Vagina (tissue), 2 donors: ENCODE results near the gene POLR3GL. TPM values are rescaled to one million over a fixed set of nuclear protein-coding genes. Genes with fewer than 3 reads are reported as not detected.

Experiments used
- DNase-seq, 2 donors: peaks; one replicate each; pipeline ENCODE4 v3.0.0-alpha.2; 2017; ENCODE audit errors: extremely low spot score in 2 of 2
- H3K27ac ChIP-seq: fragments of 200-600 bp; sonication (generic); one replicate; pipeline ENCODE4 v1.5.1; 2019
- H3K27me3 ChIP-seq: fragments of 200-600 bp; sonication (generic); one replicate; pipeline ENCODE4 v1.5.1; 2019
- H3K36me3 ChIP-seq, 2 donors: fragments of 200-600 bp; sonication (generic); one replicate each; pipeline ENCODE4 v1.5.1; 2017 to 2019
- H3K4me1 ChIP-seq: fragments of 200-600 bp; sonication (generic); one replicate; pipeline ENCODE4 v1.5.1; 2019
- H3K4me3 ChIP-seq, 2 donors: fragments of 200-600 bp; sonication (generic); 1 replicate in 1 of 2; 2 replicates in 1 of 2; pipeline ENCODE4 v1.5.1; 2016 to 2019
- H3K9me3 ChIP-seq: fragments of 200-600 bp; sonication (generic); one replicate; pipeline ENCODE4 v1.5.1; 2019
- CTCF ChIP-seq, 3 experiments: fragments of 450-650 bp in 2 of 3; fragments of 200-600 bp in 1 of 3; sonication (generic) in 1 of 3; IDR thresholded peaks; one replicate each; pipeline ENCODE4 v1.5.1; 2017 to 2019; ENCODE audit warnings: antibody characterized with exemption in 3 of 3, mild to moderate bottlenecking in 2 of 3, moderate library complexity in 2 of 3
- POLR2A ChIP-seq, 2 donors: fragments of 450-650 bp; IDR thresholded peaks; one replicate each; pipeline ENCODE4 v1.6.1; 2017; ENCODE audit warnings: antibody characterized with exemption in 2 of 2, mild to moderate bottlenecking in 2 of 2, moderate library complexity in 2 of 2
- POLR2AphosphoS5 ChIP-seq, 2 donors: sonication (generic); formaldehyde crosslinking; IDR thresholded peaks; one replicate each; pipeline ENCODE4 v1.9.0; 2017; ENCODE audit warnings: antibody characterized with exemption in 2 of 2, mild to moderate bottlenecking in 2 of 2, low read depth in 1 of 2; ENCODE audit not compliant: insufficient read depth in 1 of 2
- intact Hi-C: fragments of 100-400 bp; cut with DNase I; formaldehyde crosslinking; loops from one replicate; pipeline ENCODE4 v1.15.1; 2023
- total RNA-seq: library from RNA; depleted of rRNA; stranded (reverse); fragments of >200 nt; gene quantifications from one replicate; pipeline ENCODE4 v1.2.3, GENCODE V29; 2016

The POLR3GL gene
- total RNA-seq, 1 donor from 2014 or later = 15.0 TPM

- Histone ChIP-seq H3K27me3 (no peaks in the 10 kb centered on the region), H3K9me3 (no peaks in the 10 kb centered on the region), H3K4me1 (peaks cover 63% of the 10 kb centered on the region), H3K36me3 (no peaks in the 10 kb centered on the region), H3K4me3 (peak overlapping the region; percentile 66 to 98), H3K27ac (peak overlapping the region; percentile 95)
- DNase-seq = no peak
- no peak for TF ChIP-seq CTCF (IDR thresholded peaks at IDR 0.05)
- no peak for TF ChIP-seq POLR2A (IDR thresholded peaks at IDR 0.05)
- intact Hi-C loops = no loop called here
These were observed 7.6 kb upstream of the POLR3GL start for GRCh38 chr1:145956781-145957442.

- Histone ChIP-seq H3K4me1 (peaks cover 71% of the 10 kb centered on the region), H3K27ac (peak within 1 kb of the TSS; percentile 95), H3K9me3 (no peaks in the 10 kb centered on the region), H3K4me3 (peak within 1 kb of the TSS; percentile 66 to 98), H3K27me3 (no peaks in the 10 kb centered on the region), H3K36me3 (no peaks in the 10 kb centered on the region)
- DNase-seq = peak in 1 of 2 donors; percentile 97
- TF ChIP-seq POLR2A (IDR thresholded peaks at IDR 0.05) (peak in 1 of 2 donors; percentile 87), CTCF (IDR thresholded peaks at IDR 0.05) (no peak), POLR2AphosphoS5 (IDR thresholded peaks at IDR 0.05; ENCODE audit: insufficient read depth in 1 of 2, low read depth in 1 of 2) (peak; percentile 92 to 98)
- intact Hi-C loops = no loop called here
These were observed 6.8 kb upstream of the POLR3GL start, which contains the start of gene LIX1L for GRCh38 chr1:145957443-145958319. Gene LIX1L (minus strand): TSS chr1:145958017. CDS start chr1:145957927, 90 bp downstream.

GRCh38 chr1:145958734-145959133 lies 5.8 kb upstream of the POLR3GL start:
- no peaks in the 10 kb centered on the region for H3K36me3 ChIP-seq
- peak overlapping the region; percentile 95 for H3K27ac ChIP-seq
- no peak for DNase-seq
- H3K4me1 ChIP-seq = peaks cover 78% of the 10 kb centered on the region
- intact Hi-C loops = no loop called here
- H3K27me3 ChIP-seq = no peaks in the 10 kb centered on the region
- no peaks in the 10 kb centered on the region for H3K9me3 ChIP-seq
- no peak overlapping the region for H3K4me3 ChIP-seq
- no peak for TF ChIP-seq CTCF (IDR thresholded peaks at IDR 0.05)

GRCh38 chr1:145959333-145959732 lies 5.2 kb upstream of the POLR3GL start:
- Histone ChIP-seq H3K27me3 (no peaks in the 10 kb centered on the region), H3K4me3 (no peak overlapping the region), H3K4me1 (peaks cover 76% of the 10 kb centered on the region), H3K27ac (peak overlapping the region; percentile 95), H3K36me3 (no peaks in the 10 kb centered on the region), H3K9me3 (no peaks in the 10 kb centered on the region)
- intact Hi-C loops = no loop called here
- TF ChIP-seq CTCF (IDR thresholded peaks at IDR 0.05) (no peak), POLR2AphosphoS5 (IDR thresholded peaks at IDR 0.05; ENCODE audit: insufficient read depth in 1 of 2, low read depth in 1 of 2) (no peak), POLR2A (IDR thresholded peaks at IDR 0.05) (no peak)
- no peak for DNase-seq
